GM12892 (cell line): ENCODE data around the gene RBM41.
"Not testable (repeated sequence)": the region's sequence is repeated elsewhere in the genome, so short reads cannot be mapped to it uniquely, and the experiment has no call there.

Source experiments
- POLR2A ChIP-seq: IDR thresholded peaks from 2 replicates; pipeline ENCODE4 v1.6.1; 2011; ENCODE audit warnings: low read depth, low read length, control low read depth
- POLR2AphosphoS5 ChIP-seq: IDR thresholded peaks from 2 replicates; pipeline ENCODE4 v1.6.1; 2011; ENCODE audit warnings: low read depth, low read length, control low read depth
- TAF1 ChIP-seq: IDR thresholded peaks from 2 replicates; pipeline ENCODE4 v1.6.1; 2011; ENCODE audit warnings: low read depth, mild to moderate bottlenecking, control low read depth, low read length, borderline replicate concordance

DNA sequence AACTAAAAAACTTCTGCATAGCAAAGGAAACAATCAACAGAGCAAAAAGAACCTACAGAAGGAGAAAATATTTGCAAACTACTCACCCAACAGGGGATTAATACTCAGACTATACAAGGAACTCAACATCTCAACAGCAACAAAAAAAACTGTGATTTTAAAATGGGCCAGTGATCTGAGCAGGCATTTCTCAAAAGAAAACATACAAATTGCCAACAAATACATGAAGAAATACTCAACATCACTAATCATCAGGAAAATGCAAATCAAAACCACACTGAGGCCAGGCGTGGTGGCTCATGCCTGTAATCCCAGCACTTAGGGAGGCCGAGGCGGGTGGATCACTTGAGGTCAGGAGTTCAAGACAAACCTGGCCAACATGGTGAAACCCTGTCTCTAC lies 60.9 kb downstream of the RBM41 start:
- TF ChIP-seq POLR2AphosphoS5, POLR2A, TAF1: not testable (repeated sequence)
